ENCODE data around the gene H2AZ1.
A peak's percentile ranks its signal among the peaks of the same experiment; 100 is the strongest.

H2AZ1 gene

GRCh38 chr4:99945718-99946355, 4.2 kb downstream of the H2AZ1 start (continued):
- peak; percentile 91 for TF ChIP-seq ZBTB11 (tag by site-specific recombination; conservative IDR thresholded peaks at IDR 0.05; ENCODE audit: low read depth)

- POLR2A ChIA-PET, result no interaction called here
- no peak overlapping the region for H3K27ac ChIP-seq (ENCODE audit: extremely low read depth, low read depth, low read length)
- TF ChIP-seq ZNF488 (tag by site-specific recombination; IDR thresholded peaks at IDR 0.05), result no peak
- no peak for TF ChIP-seq ZNF544 (tag by site-specific recombination; IDR thresholded peaks at IDR 0.05)
- TF ChIP-seq ZNF549 (tag by site-specific recombination; IDR thresholded peaks at IDR 0.05), result no peak
- no peak for TF ChIP-seq ZBTB21 (tag by site-specific recombination; IDR thresholded peaks at IDR 0.05)
- no peak for TF ChIP-seq ZNF48 (tag by site-specific recombination; IDR thresholded peaks at IDR 0.05)
- TF ChIP-seq ZNF776 (tag by site-specific recombination; IDR thresholded peaks at IDR 0.05; ENCODE audit: borderline replicate concordance), result no peak
- TF ChIP-seq ZNF23 (tag by site-specific recombination; IDR thresholded peaks at IDR 0.05; ENCODE audit: borderline replicate concordance), result no peak
- no peak for TF ChIP-seq ZBTB20 (tag by site-specific recombination; IDR thresholded peaks at IDR 0.05)
- no peak for TF ChIP-seq SCRT1 (tag by site-specific recombination; IDR thresholded peaks at IDR 0.05; ENCODE audit: borderline replicate concordance)
- TF ChIP-seq ZNF19 (tag by site-specific recombination; IDR thresholded peaks at IDR 0.05; ENCODE audit: low read depth), result no peak
- TF ChIP-seq HOXD13 (CRISPR knock-in tag; IDR thresholded peaks at IDR 0.05; ENCODE audit: borderline replicate concordance), result no peak
- TF ChIP-seq ZNF280D (tag by site-specific recombination; IDR thresholded peaks at IDR 0.05), result no peak
- no peak for TF ChIP-seq SP2 (tag by site-specific recombination; IDR thresholded peaks at IDR 0.05)
- TF ChIP-seq ZNF350 (tag by site-specific recombination; IDR thresholded peaks at IDR 0.05), result no peak
- no peak for TF ChIP-seq MZF1 (tag by site-specific recombination; IDR thresholded peaks at IDR 0.05; ENCODE audit: borderline replicate concordance)
- no peak for TF ChIP-seq TRIM28 (IDR thresholded peaks at IDR 0.05; ENCODE audit: borderline replicate concordance, low read length)
- no peak for TF ChIP-seq ZFP3 (tag by site-specific recombination; IDR thresholded peaks at IDR 0.05; ENCODE audit: low read depth)
- no peak for TF ChIP-seq BCL6B (tag by site-specific recombination; IDR thresholded peaks at IDR 0.05)
- TF ChIP-seq ZSCAN30 (tag by site-specific recombination; IDR thresholded peaks at IDR 0.05), result no peak
- H3K36me3 ChIP-seq (ENCODE audit: control insufficient read depth in 2 of 2, insufficient read depth in 1 of 2, low read length in 2 of 2), result peaks cover 3 to 41% of the 10 kb centered on the region in 2 experiments; a peak in 2 of 3 replicates
- no peaks in the 10 kb centered on the region for H3K9me3 ChIP-seq (ENCODE audit: control insufficient read depth, insufficient read depth, low read depth, low read length)
- CTCF ChIA-PET, result no interaction called here
- no peaks in the 10 kb centered on the region for H3K4me1 ChIP-seq (ENCODE audit: control insufficient read depth, insufficient read depth, low read length)
- no peak overlapping the region for H3K4me3 ChIP-seq (ENCODE audit: low read depth, low read length)
These were observed 6.1 kb downstream of the H2AZ1 start for GRCh38 chr4:99943904-99944437.
